HEK293 (cell line): ENCODE results near the gene HRC.

Experiments used
- CTCF ChIA-PET: fragments of 350-600 bp; formaldehyde crosslinking; extraction: SDS; loops from one replicate; lab custom pipeline; 2021; ENCODE audit warnings: antibody characterized with exemption; lab: Yijun Ruan, JAX
- POLR2A ChIA-PET: fragments of 300-600 bp; formaldehyde crosslinking; extraction: SDS; loops from one replicate; lab custom pipeline; 2020; ENCODE audit warnings: antibody characterized with exemption, inconsistent platforms; lab: Yijun Ruan, JAX
- H3K27ac ChIP-seq: fragments of 200-500 bp; sonication (Bioruptor generic); 2 replicates; pipeline ENCODE4 v1.5.1; 2014; ENCODE audit warnings: low read depth, low read length, control low read depth, inconsistent platforms; ENCODE audit errors: extremely low read depth
- H3K36me3 ChIP-seq, 2 experiments: fragments of 200-500 bp in 1 of 2; sonication (Bioruptor generic) in 1 of 2; 1 replicate in 1 of 2; 2 replicates in 1 of 2; pipeline ENCODE4 v1.5.1; 2014 to 2017; ENCODE audit warnings: inconsistent platforms in 2 of 2, low read length in 2 of 2; ENCODE audit not compliant: control insufficient read depth in 2 of 2, insufficient read depth in 1 of 2
- H3K4me1 ChIP-seq: fragments of 200-500 bp; sonication (Bioruptor generic); 2 replicates; pipeline ENCODE4 v1.5.1; 2014; ENCODE audit warnings: mild to moderate bottlenecking, low read length, inconsistent platforms; ENCODE audit not compliant: control insufficient read depth, insufficient read depth
- H3K4me3 ChIP-seq: 2 replicates; pipeline ENCODE4 v1.5.1; 2011; ENCODE audit warnings: low read depth, mild to moderate bottlenecking, control low read depth, low read length, moderate library complexity
- H3K9me3 ChIP-seq: fragments of 200-500 bp; sonication (Bioruptor generic); 2 replicates; pipeline ENCODE4 v1.5.1; 2014; ENCODE audit warnings: low read depth, low read length, inconsistent platforms; ENCODE audit not compliant: control insufficient read depth, insufficient read depth
- EGR2 ChIP-seq: fragments of 450-650 bp; formaldehyde crosslinking; IDR thresholded peaks from 2 replicates; pipeline ENCODE4 v1.5.1; 2016; ENCODE audit warnings: low read depth, missing biosample characterization, missing genetic modification characterization
- GLIS1 ChIP-seq: fragments of 450-650 bp; formaldehyde crosslinking; IDR thresholded peaks from 2 replicates; pipeline ENCODE4 v1.5.1; 2016; ENCODE audit warnings: missing biosample characterization, missing genetic modification characterization
- PBX3 ChIP-seq: sonication (generic); formaldehyde crosslinking; IDR thresholded peaks from 2 replicates; pipeline ENCODE4 v1.8.1; 2022; ENCODE audit warnings: mild to moderate bottlenecking, moderate library complexity, missing genetic modification reagents
- REST ChIP-seq: fragments of 450-650 bp; formaldehyde crosslinking; IDR thresholded peaks from 2 replicates; pipeline ENCODE4 v1.5.1; 2016; ENCODE audit warnings: missing biosample characterization, missing genetic modification characterization
- SP3 ChIP-seq: fragments of 450-650 bp; formaldehyde crosslinking; IDR thresholded peaks from 2 replicates; pipeline ENCODE4 v1.5.1; 2016; ENCODE audit warnings: missing biosample characterization, missing genetic modification characterization
- ZBTB10 ChIP-seq: fragments of 450-650 bp; formaldehyde crosslinking; IDR thresholded peaks from 2 replicates; pipeline ENCODE4 v1.5.1; 2016; ENCODE audit warnings: missing biosample characterization, missing genetic modification characterization
- ZBTB6 ChIP-seq: fragments of 450-650 bp; formaldehyde crosslinking; IDR thresholded peaks from 2 replicates; pipeline ENCODE4 v1.5.1; 2017; ENCODE audit warnings: missing biosample characterization, missing genetic modification characterization
- ZBTB8A ChIP-seq: fragments of 450-650 bp; formaldehyde crosslinking; IDR thresholded peaks from 2 replicates; pipeline ENCODE4 v1.5.1; 2016; ENCODE audit warnings: missing biosample characterization, missing genetic modification characterization
- ZFP69B ChIP-seq: fragments of 450-650 bp; formaldehyde crosslinking; IDR thresholded peaks from 2 replicates; pipeline ENCODE4 v1.5.1; 2016; ENCODE audit warnings: missing biosample characterization, missing genetic modification characterization
- ZNF10 ChIP-seq: fragments of 450-650 bp; formaldehyde crosslinking; IDR thresholded peaks from 2 replicates; pipeline ENCODE4 v1.5.1; 2017; ENCODE audit warnings: missing biosample characterization, missing genetic modification characterization
- ZNF132 ChIP-seq: fragments of 450-650 bp; formaldehyde crosslinking; IDR thresholded peaks from 2 replicates; pipeline ENCODE4 v1.5.1; 2017; ENCODE audit warnings: missing biosample characterization, missing genetic modification characterization, borderline replicate concordance
- ZNF157 ChIP-seq: fragments of 450-650 bp; formaldehyde crosslinking; IDR thresholded peaks from 2 replicates; pipeline ENCODE4 v1.5.1; 2016; ENCODE audit warnings: missing biosample characterization, missing genetic modification characterization
- ZNF175 ChIP-seq: fragments of 450-650 bp; formaldehyde crosslinking; IDR thresholded peaks from 2 replicates; pipeline ENCODE4 v1.5.1; 2016; ENCODE audit warnings: missing biosample characterization, missing genetic modification characterization
- ZNF211 ChIP-seq: fragments of 450-650 bp; formaldehyde crosslinking; IDR thresholded peaks from 2 replicates; pipeline ENCODE4 v1.5.1; 2016; ENCODE audit warnings: low read depth, missing biosample characterization, missing genetic modification characterization
- ZNF302 ChIP-seq: fragments of 450-650 bp; formaldehyde crosslinking; IDR thresholded peaks from 2 replicates; pipeline ENCODE4 v1.5.1; 2016; ENCODE audit warnings: missing biosample characterization, missing genetic modification characterization, low read depth
- ZNF362 ChIP-seq: fragments of 450-650 bp; formaldehyde crosslinking; IDR thresholded peaks from 2 replicates; pipeline ENCODE4 v1.5.1; 2016; ENCODE audit warnings: missing biosample characterization, missing genetic modification characterization
- ZNF548 ChIP-seq: fragments of 450-650 bp; formaldehyde crosslinking; IDR thresholded peaks from 2 replicates; pipeline ENCODE4 v1.5.1; 2016; ENCODE audit warnings: missing biosample characterization, missing genetic modification characterization
- ZNF600 ChIP-seq: fragments of 450-650 bp; formaldehyde crosslinking; IDR thresholded peaks from 2 replicates; pipeline ENCODE4 v1.5.1; 2016; ENCODE audit warnings: missing biosample characterization, missing genetic modification characterization
- ZNF692 ChIP-seq: fragments of 450-650 bp; formaldehyde crosslinking; IDR thresholded peaks from 2 replicates; pipeline ENCODE4 v1.5.1; 2016; ENCODE audit warnings: missing biosample characterization, missing genetic modification characterization
- ZNF704 ChIP-seq: fragments of 450-650 bp; formaldehyde crosslinking; IDR thresholded peaks from 2 replicates; pipeline ENCODE4 v1.5.1; 2016; ENCODE audit warnings: missing biosample characterization, missing genetic modification characterization

Gene HRC

GRCh38 chr19:49119411-49120324 lies 35.5 kb downstream of the HRC start, which contains the start of gene PPFIA3 (continued):
- peak; percentile 95 for TF ChIP-seq REST
- TF ChIP-seq ZNF692 (tag by site-specific recombination): peak; percentile 92
- no peak for TF ChIP-seq ZNF132 (tag by site-specific recombination)
- peak; percentile 33; the same call in 1 of the 2 replicates for TF ChIP-seq ZBTB8A (tag by site-specific recombination)
- peak; percentile 34; the same call in 1 of the 2 replicates for TF ChIP-seq GLIS1
- peak; percentile 85 for TF ChIP-seq ZBTB6 (tag by site-specific recombination)
- peak; percentile 57; the same call in 1 of the 2 replicates for TF ChIP-seq ZBTB10 (tag by site-specific recombination)
- TF ChIP-seq ZNF10 (tag by site-specific recombination): no peak
- TF ChIP-seq PBX3 (CRISPR knock-in tag): peak; percentile 68; the same call in 1 of the 2 replicates
- no peak for TF ChIP-seq ZNF157 (tag by site-specific recombination)
- TF ChIP-seq ZFP69B: peak; percentile 2
- TF ChIP-seq ZNF175 (tag by site-specific recombination): no peak

GRCh38 chr19:49118565-49119410 lies 36.4 kb downstream of the HRC start, which contains the start of gene C19orf73:
TSS of gene C19orf73 (minus strand) at chr19:49119143. CDS start at chr19:49119022, 121 bp downstream.
- POLR2A ChIA-PET: interaction anchor here (0.8 to 1.6 kb wide), 5 partner anchors 9 to 125 kb away, joined by 3 to 8 read pairs (median 6); partner anchors contain the start of gene RUVBL2
- peaks cover 10% of the 10 kb centered on the region for H3K4me1 ChIP-seq
- TF ChIP-seq ZNF362 (tag by site-specific recombination) (no peak), ZNF302 (no peak), ZNF548 (no peak), SP3 (tag by site-specific recombination) (peak; percentile 97), ZNF211 (tag by site-specific recombination) (no peak), EGR2 (tag by site-specific recombination) (peak; percentile 99), ZNF600 (tag by site-specific recombination) (peak; percentile 26; the same call in 1 of the 2 replicates), ZNF704 (tag by site-specific recombination) (peak; percentile 51; the same call in 1 of the 2 replicates)

More at GRCh38 chr19:49118565-49119410, 36.4 kb downstream of the HRC start, which contains the start of gene C19orf73:
- H3K4me3 ChIP-seq: peak within 1 kb of the TSS; percentile 54
- H3K36me3 ChIP-seq: peaks cover 0 to 9% of the 10 kb centered on the region in 2 experiments; a peak in 2 of 3 replicates
- CTCF ChIA-PET: interaction anchor here (1.7 kb wide), 1 partner anchor 80 kb away, joined by 7 read pairs; no protein-coding TSS in a partner anchor
- H3K27ac ChIP-seq: peak within 1 kb of the TSS; percentile 82; the same call in 1 of the 2 replicates
- H3K9me3 ChIP-seq: no peaks in the 10 kb centered on the region
